Activated naive CD4-positive, alpha-beta T cell treated with anti-CD3 and anti-CD28 coated beads, Interleukin-2, amount 50 U/mL, for 72 hours (primary cell): ENCODE results near the gene RENBP. TPM values are rescaled to one million over a fixed set of nuclear protein-coding genes. Genes with fewer than 3 reads are reported as not detected.

ENCODE experiments used
- ATAC-seq, 2 donors: fragments of 150-1000 bp; cut with Tn5 transposase; 2 replicates each; pipeline ENCODE4 v1.10.0; 2021; ENCODE audit warnings: mild to moderate bottlenecking in 2 of 2, moderate library complexity in 2 of 2
- DNase-seq, 2 donors: peaks; one replicate each; pipeline ENCODE4 v3.0.0; 2021 to 2022; ENCODE audit warnings: low spot score in 2 of 2
- H3K27ac Mint-ChIP-seq, 2 donors: one replicate each; pipeline ENCODE4 v1.8.0; 2022; ENCODE audit warnings: mild to moderate bottlenecking in 2 of 2, mixed read lengths in 2 of 2
- H3K36me3 Mint-ChIP-seq, 2 donors: one replicate each; pipeline ENCODE4 v1.8.0; 2022; ENCODE audit warnings: mixed read lengths in 2 of 2
- H3K9me3 Mint-ChIP-seq, 2 donors: one replicate each; pipeline ENCODE4 v1.8.0; 2022; ENCODE audit warnings: mixed read lengths in 2 of 2
- total RNA-seq, 2 donors: library from RNA; stranded (reverse); gene quantifications; one replicate each; pipeline ENCODE4 v1.2.3, GENCODE V29; 2022

Gene RENBP
- total RNA-seq, 2 donors from 2014 or later = 14.8 to 16.1 TPM

DNA sequence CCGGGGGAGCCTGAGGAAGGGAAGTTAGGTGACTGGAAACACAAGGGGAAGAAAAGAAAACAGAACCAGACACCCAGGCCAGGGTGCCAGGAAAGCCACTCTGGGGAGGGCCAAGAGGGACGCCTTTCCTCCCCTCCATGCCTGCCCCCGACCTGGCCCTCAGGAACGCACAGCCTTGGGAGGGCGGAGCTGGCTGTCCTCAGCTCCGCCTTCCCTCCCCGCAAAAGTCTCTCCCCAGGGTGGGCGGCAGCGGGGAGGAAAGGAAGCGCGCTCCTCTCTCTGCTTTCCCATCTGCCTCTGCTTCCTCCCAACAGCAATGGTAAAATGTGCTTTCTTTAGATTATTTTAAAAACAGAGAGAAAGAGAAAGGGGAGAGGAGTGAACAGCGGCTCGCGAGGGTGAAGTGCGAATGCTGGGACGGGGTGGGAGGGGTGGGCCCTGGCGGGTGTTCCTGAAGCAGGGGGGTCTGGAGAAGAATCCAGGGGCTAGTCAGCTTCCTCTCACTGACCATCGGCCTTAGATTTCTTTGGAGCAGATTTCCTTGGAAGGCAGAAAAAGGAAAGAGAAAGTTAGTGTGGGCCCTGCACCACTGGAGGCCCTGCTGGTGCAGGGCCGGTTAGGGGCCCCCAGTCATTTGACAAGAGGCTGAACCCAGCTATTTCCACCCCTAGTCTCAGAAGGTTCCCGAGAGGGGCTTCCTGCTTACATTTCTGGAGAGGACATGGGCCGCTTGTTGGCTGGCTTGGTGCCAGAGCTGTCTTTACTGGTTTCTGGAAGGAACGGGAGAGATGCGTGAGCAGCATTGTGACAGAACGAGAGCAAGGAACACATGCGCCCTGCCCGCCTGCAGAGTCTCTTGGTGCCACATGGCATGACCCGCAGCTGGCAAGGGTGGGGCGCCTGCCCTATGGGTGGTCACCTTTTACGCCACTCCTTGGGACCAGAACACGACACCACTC, 4.7 kb upstream of the RENBP start:
- Mint-ChIP-seq H3K36me3 (peaks cover 6 to 7% of the 10 kb centered on the region in 2 donors), H3K27ac (peak overlapping the region; percentile 46 to 87), H3K9me3 (no peaks in the 10 kb centered on the region)
- ATAC-seq = no peak
- no peak for DNase-seq

DNA sequence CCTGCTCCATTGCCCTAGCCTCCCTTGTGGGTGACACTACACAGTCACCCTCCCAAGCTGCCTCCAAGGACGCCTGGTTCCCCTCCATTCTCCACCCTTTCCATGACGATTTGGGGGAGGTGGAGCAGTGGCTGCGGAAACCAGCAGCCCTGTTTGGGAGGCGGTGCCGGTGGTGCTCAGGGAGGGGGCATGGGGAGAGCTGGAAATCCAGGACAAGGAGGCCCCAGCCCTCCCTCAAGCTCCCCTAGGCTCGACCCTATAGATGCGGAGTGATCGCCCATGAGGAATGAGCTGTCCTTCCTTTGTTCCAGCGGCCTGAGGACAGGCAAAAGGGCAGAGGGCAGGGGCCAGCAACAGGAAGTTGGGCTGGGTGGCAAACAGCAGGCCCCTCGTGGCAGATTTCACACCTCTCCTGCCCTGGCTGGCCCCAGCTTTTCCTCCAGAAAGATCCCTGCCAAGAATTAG, 3.6 kb upstream of the RENBP start:
- peak overlapping the region; percentile 81 to 86 for H3K27ac Mint-ChIP-seq
- ATAC-seq (peak in 1 of 2 donors; percentile 7), DNase-seq (no peak)
- H3K36me3 Mint-ChIP-seq = peaks cover 6 to 7% of the 10 kb centered on the region in 2 donors
- H3K9me3 Mint-ChIP-seq = no peaks in the 10 kb centered on the region

DNA sequence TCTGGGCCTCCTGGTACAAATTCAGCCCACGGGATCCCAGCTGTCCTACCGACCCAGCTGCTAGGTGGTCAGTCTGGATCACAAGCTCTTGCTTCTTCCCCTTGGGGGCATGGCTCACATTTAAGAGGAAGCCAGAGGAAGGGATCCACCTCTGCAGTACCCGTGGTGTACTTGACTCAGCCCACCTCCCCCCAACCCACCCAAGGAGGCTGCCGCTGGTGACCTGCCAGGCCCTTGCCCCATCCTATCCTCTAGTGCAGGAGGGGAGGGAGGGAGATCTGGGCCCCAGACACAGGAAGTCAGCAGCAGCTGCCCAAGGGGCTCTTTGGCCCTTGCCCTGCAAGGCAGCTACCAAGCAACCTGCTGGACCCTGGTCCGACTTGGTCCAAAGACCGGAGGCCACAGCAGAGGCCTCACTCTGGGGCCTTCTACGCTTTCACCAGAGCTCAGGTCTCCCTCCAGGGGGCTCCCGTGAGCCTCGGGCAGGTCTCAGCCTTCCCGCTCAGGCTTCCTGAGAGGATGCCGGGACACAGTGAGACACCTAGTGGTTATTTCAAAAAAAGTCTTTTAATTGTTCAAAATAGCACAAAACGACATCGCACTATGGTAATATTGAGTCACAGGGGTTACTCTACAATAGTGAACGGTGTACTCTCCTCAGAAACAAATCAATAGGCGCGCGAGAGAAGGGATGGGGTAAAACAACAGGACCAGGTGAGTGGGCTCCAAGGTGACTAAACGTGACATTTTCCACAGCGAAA, 2.7 kb upstream of the RENBP start:
- Mint-ChIP-seq H3K9me3 (no peaks in the 10 kb centered on the region), H3K36me3 (peaks cover 6 to 7% of the 10 kb centered on the region in 2 donors), H3K27ac (peak overlapping the region; percentile 81 to 83)
- ATAC-seq (peak; percentile 70 to 81), DNase-seq (peak; percentile 72 to 81)

DNA sequence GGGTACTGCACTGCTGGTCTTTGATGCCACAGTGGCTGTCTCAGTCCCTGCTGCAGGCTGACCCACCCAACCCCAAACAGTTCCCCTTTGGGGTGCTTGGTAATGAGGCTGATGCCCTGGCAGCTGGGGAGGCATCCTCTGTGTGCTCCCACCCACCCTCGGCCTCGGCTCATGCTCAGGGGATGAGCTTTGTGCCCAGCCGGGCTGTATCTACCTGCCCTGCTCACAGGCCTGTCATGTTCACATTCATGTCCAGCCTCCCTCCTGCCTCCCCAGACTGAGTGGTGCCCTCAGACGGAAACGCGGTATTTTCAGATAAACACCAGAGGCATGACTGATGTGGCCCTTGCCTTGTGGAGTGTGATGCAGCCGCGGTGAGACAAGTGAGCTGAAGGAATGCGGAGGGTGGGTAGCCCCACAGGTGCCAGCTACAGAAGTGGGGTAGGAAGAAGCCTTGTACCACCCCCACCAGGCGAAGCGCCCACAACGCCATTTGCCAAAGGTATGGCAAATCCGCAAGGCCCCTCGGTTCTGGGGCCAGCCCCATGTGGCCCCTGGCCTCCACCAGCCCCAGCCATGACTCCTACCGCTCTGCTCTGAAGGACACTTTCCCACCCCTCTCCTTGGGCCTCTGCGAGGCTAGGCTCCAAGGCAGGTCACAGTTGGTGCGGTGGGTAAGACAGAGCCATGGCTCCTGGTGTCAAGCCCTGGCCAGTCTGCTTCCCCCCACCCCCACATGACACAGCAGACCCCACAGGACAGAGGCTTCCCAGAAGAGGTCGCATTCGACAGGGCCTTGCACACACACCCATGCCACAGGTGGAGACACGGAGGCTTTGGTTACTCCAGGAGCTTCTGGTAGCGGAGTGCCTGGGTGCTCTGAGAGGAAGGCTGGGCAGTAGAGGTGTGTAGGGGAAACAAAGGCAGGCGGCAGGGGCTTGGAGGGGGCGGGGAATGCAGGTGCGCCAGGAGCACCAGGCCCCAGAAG, 1.8 kb upstream of the RENBP start:
- DNase-seq (no peak), ATAC-seq (no peak)
- Mint-ChIP-seq H3K36me3 (peaks cover 3 to 5% of the 10 kb centered on the region in 2 donors), H3K9me3 (no peaks in the 10 kb centered on the region), H3K27ac (no peak overlapping the region)

DNA sequence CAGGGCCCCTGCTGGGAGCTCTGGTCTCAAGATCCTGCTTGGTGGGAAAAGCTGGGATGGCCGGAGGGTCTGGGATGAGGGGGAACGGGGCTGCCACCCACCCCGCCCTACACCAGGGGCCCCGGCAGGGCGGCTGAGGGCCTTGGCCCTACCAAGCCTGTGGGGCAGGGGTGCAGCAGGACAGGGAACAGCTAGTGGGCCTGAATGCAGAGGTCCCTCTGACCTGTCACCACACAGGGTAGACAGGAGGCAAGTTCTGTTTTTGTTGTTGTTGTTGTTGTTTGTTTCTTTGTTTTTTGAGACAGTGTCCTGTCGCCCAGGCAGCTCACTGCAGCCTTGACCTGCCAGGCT, 332 bp upstream of the RENBP start:
- H3K36me3 Mint-ChIP-seq = no peaks in the 10 kb centered on the region
- peak overlapping the region in 1 of 2 donors; percentile 81 for H3K27ac Mint-ChIP-seq
- DNase-seq (no peak), ATAC-seq (peak; percentile 7 to 8)
- no peaks in the 10 kb centered on the region for H3K9me3 Mint-ChIP-seq

DNA sequence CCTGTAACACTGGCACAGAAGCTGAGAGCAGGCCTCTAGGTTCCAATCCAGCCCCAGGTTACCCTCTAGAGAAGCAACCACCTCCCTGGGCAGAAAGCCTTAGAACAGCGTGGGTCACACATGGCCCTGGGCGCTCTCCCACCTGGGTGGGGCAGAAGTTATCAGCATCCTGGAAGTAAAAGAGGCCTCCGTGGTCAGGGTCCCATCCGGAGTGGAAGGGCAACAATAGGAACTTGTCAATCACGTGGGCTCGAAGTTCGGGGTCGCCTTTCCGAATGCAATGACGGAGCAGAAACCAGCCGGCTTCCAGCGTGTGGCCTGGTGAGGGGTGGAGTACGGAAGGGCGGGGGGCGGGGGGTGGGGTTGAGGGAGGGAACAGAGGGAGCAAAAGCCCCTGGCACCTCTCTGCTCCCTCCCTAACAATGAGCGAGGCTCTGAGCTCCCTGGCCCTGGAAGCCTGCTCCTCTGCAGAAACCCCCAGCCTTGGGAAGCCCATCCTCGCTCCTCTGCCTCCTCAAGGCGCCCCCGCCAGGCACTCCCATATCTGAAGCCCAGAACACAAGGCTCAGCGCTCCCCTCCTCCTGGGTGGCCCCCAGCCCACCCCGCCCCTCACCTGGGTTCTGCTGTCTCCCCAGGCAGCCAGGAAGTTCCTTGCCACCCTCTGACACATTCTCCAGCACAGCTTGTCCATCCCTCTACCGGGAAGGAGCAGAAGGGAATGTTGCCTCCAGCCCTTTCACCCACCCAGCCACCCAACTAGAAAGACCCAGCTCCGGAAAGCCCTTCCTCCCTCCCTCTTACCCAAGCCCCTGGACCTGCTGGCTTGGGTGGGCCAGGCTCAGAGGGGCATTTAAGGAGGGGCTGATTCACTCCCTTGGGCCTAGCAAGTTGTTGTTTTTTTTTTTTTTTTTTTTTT, 2.8 kb downstream of the RENBP start:
- DNase-seq (no peak), ATAC-seq (no peak)
- no peaks in the 10 kb centered on the region for H3K9me3 Mint-ChIP-seq
- peaks cover 0 to 3% of the 10 kb centered on the region in 2 donors for H3K36me3 Mint-ChIP-seq
- no peak overlapping the region for H3K27ac Mint-ChIP-seq

DNA sequence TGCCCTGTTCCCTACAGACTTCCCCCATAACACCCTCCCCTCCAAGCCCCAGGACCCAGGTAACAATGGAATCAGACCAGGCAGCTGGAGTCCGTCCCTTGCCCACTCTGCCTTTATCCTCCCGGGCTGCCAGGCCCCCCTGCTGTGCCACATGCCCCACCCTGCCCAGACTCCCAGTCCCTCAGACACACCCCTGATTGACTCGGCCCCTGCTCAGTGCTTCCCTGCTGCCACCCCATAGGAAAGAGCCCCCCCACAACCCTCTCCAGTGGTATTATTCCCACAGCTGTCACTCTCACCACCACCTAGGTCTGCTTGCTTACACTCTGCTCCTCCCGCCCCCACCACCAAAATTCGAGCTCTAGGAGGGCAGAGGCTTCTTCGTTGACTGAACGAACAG, 4.9 kb downstream of the RENBP start:
- ATAC-seq (no peak), DNase-seq (no peak)
- Mint-ChIP-seq H3K36me3 (peaks cover 0 to 6% of the 10 kb centered on the region in 2 donors), H3K27ac (no peak overlapping the region), H3K9me3 (no peaks in the 10 kb centered on the region)

DNA sequence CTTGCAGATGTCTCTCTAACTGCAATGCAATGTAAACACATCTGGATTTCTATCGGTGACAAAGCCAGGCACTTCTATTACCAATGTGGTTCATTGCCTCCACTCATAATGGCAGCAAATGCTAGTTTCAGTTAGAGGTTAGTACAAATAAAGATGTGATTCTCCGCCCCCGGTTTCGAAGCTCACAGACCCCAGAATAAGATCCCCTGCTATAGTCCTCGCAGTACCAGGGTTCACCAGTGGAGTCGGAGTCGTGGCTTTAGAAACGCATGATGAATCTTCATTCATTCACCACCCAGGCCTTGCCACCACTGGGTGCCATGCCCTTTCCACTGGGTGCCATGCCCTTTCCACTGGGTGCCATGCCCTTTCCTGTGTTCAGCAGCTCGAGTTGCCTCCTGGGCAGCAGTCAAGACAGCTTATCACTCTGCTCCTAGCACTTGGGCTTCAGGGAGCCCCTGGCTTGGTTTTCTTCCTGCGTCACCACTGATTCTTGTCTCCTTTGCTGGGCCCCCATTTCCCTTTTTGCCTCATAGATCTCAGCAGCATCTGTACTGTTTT, 6.1 kb downstream of the RENBP start:
- ATAC-seq (no peak), DNase-seq (no peak)
- no peaks in the 10 kb centered on the region for H3K9me3 Mint-ChIP-seq
- no peak overlapping the region for H3K27ac Mint-ChIP-seq
- peaks cover 6 to 8% of the 10 kb centered on the region in 2 donors for H3K36me3 Mint-ChIP-seq

DNA sequence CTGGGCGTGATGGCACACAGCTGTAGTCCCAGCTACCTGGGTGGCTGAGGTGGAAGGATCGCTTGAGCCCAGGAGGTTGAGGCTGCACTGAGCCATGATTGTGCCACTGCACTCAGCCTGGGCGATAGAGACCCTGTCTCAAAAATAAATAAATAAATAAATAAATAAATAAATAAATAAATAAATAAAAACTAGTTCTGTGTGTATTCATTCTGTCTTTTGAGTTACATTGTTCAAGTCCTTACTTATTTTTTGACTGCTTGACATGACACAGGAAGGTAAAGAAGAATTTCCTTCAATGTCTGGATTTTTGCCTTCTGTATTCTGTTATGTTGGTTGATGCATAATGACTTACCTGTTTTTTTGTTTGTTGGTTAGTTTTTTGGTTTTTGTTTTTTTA, 7.4 kb downstream of the RENBP start:
- Mint-ChIP-seq H3K9me3 (no peaks in the 10 kb centered on the region), H3K27ac (no peak overlapping the region), H3K36me3 (peaks cover 6 to 8% of the 10 kb centered on the region in 2 donors)
- no peak for DNase-seq
- ATAC-seq = no peak

DNA sequence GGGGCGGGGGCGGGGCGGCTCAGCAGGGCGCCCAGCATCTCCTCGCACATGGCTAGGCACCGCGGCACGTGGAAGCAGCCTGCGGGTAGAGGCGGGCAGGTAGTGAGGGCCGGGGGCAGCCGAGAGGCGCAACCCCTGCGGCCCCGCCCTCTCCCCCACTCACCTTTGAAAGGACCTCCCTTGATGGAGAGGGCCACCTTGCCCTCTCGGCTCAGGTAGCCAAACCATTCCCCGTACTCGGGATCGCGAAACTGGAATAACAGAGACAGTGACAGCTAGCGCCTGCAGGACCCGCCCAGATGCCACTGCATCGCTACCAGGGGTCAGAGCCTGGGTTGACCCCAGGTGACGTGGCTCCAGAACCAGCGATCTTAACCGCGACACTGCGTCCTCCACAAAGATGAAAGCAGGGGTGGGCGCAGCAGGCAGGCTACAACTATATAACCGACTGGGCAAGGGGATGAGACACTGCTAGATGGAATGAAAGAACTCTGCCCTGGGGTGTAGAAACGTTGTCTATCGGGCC, 9.1 kb downstream of the RENBP start:
- no peak for DNase-seq
- no peak overlapping the region for H3K27ac Mint-ChIP-seq
- H3K9me3 Mint-ChIP-seq = no peaks in the 10 kb centered on the region
- peaks cover 6 to 13% of the 10 kb centered on the region in 2 donors for H3K36me3 Mint-ChIP-seq
- ATAC-seq = no peak

DNA sequence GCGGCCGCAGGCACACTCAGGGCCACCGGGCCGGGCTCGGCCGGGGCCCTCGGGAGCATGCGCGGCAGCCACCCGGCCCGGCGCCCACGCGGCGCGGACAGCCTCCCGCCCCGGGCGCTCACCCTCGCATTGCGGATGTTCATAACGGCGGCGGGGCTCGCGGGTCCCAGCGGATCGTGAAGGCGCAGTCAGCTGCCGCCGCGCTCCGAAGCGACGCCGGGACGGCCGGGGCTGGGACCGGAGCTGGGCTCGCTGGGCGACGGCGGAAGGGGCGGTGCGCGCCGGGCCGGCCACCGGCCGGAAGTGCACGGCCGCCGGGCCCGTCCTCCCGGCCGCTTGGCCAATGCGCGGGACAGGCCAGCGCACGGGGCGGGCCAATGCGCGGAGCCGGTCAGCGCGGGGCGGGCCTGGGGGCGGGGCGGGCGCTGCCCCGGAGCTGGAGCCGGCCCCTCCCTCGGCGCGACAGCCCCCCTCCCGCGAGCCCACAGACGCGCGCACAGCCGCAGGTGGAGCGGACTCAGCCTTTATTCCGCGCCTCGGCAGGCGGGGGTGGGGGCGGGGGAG, 9.6 kb downstream of the RENBP start, which contains the start of gene NAA10:
TSS of gene NAA10 (minus strand) at position 276 of the 564 bp plus-strand sequence. CDS start at position 143, 133 bp downstream.
- ATAC-seq (peak; percentile 93 to 98), DNase-seq (peak; percentile 61 to 83)
- H3K36me3 Mint-ChIP-seq = peaks cover 6 to 13% of the 10 kb centered on the region in 2 donors
- peak within 1 kb of the TSS; percentile 32 to 84 for H3K27ac Mint-ChIP-seq
- no peaks in the 10 kb centered on the region for H3K9me3 Mint-ChIP-seq

DNA sequence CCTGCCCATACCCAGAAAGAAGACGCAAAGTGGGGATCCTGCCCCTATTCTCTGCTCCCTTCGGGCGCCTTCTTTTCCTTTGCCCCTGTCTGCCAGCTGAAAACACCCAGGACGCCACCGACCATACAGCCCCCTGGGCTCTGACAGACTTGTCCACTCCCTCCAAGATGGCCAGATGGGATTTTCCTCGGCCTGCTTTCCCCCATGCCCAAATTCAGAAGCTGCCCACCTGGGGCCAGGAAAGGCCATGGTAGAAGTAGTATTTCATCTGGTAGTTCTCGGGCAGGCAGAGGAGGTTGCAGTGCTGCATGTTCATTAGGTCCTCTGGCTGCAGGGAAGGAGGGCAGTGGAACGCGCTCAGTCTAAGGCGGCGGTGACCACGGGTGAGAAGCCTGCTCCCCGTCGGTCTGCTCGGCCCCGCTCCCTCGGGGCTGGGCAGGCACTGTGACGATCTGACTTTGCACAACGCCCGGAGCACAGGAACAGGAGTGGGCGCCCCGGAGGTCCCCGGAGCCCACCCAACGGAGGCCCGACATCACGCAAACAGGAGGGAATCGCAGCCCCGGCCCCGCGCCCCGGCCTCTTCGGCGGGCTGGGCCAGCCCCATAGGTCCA, 10.2 kb downstream of the RENBP start:
- DNase-seq = no peak
- no peaks in the 10 kb centered on the region for H3K9me3 Mint-ChIP-seq
- H3K36me3 Mint-ChIP-seq = peaks cover 6 to 13% of the 10 kb centered on the region in 2 donors
- H3K27ac Mint-ChIP-seq = peak overlapping the region; percentile 32 to 84
- peak in 1 of 2 donors; percentile 6 for ATAC-seq

DNA sequence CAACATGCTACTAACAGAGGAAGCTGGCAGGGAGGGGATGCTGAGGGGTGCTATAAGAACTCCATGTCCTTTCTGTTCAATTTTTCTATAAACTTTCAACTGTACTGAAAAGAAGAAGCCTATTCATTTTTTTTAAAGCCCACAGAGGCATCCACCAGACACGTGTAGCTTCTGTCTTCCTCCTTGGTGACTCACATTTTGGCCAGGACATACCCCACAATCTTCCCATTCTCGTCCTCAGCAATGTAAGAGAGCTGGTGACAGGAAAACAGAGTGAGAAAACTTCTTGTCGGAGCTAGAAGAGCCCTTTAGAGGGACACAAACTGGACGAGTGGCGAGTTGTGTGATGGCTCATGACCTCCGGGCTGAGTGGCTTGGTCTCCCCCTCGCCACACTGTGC, 10.7 kb downstream of the RENBP start:
- Mint-ChIP-seq H3K36me3 (peaks cover 6 to 13% of the 10 kb centered on the region in 2 donors), H3K27ac (peak overlapping the region in 1 of 2 donors; percentile 32), H3K9me3 (no peaks in the 10 kb centered on the region)
- ATAC-seq = no peak
- DNase-seq = no peak
